PC-9 (cell line): ENCODE measurements around the gene NR4A1.

Experiments
- EZH2 ChIP-seq: fragments of 200-600 bp; sonication (generic); IDR thresholded peaks from 2 replicates; pipeline ENCODE4 v1.8.0; 2017; ENCODE audit warnings: antibody characterized with exemption, low read depth
- TF ChIP-seq, protein P1 (sequence below): fragments of 200-600 bp; sonication (generic); conservative IDR thresholded peaks from 2 replicates; pipeline ENCODE4 v1.6.1; 2017; ENCODE audit warnings: mixed run types, antibody characterized with exemption, mild to moderate bottlenecking, moderate library complexity

DNA sequence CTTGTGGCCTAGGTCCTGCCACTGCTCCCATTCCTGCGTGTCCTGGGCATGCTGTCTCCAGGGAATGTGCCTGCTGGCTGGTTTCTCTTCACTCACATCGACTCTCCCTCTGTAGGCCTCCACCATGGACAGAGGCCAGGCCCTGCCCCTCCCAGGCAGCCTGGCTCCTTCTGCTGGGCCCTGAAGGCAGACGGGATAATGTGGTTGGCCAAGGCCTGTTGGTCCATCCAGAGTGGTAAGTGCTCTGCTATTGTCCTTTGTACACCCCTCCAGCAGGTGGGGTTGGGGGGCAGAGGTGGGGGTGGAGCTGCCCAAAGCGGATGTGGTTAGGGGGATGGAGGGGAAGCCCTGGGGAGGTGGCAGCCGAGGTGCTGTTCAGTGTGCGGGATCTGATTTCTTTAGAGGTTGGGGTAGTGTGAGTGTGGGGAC lies 9.5 kb upstream of the NR4A1 start:
- TF ChIP-seq, protein P1, sequence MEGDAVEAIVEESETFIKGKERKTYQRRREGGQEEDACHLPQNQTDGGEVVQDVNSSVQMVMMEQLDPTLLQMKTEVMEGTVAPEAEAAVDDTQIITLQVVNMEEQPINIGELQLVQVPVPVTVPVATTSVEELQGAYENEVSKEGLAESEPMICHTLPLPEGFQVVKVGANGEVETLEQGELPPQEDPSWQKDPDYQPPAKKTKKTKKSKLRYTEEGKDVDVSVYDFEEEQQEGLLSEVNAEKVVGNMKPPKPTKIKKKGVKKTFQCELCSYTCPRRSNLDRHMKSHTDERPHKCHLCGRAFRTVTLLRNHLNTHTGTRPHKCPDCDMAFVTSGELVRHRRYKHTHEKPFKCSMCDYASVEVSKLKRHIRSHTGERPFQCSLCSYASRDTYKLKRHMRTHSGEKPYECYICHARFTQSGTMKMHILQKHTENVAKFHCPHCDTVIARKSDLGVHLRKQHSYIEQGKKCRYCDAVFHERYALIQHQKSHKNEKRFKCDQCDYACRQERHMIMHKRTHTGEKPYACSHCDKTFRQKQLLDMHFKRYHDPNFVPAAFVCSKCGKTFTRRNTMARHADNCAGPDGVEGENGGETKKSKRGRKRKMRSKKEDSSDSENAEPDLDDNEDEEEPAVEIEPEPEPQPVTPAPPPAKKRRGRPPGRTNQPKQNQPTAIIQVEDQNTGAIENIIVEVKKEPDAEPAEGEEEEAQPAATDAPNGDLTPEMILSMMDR = no peak
- no peak for TF ChIP-seq EZH2
